HG02571 (cell line): Measurements from ENCODE around the gene STIM1.

Source experiments
- ATAC-seq: cut with Tn5 transposase; IDR thresholded peaks from one replicate; pipeline ENCODE4 v1.9.1; 2021; ENCODE audit warnings: mild to moderate bottlenecking, moderate library complexity; ENCODE audit not compliant: unreplicated experiment

The STIM1 gene

GRCh38 chr11:3909901-3910300 lies 54.4 kb downstream of the STIM1 start:
- ATAC-seq, result no peak

GRCh38 chr11:3911908-3912505 lies 56.5 kb downstream of the STIM1 start:
- no peak for ATAC-seq

GRCh38 chr11:3913921-3914320 lies 58.5 kb downstream of the STIM1 start:
- ATAC-seq, result no peak

- no peak for ATAC-seq
Observed at GRCh38 chr11:3914805-3915204, 59.3 kb downstream of the STIM1 start.

GRCh38 chr11:3916962-3917361 lies 61.5 kb downstream of the STIM1 start:
- no peak for ATAC-seq

GRCh38 chr11:3920148-3920852 lies 64.8 kb downstream of the STIM1 start:
- ATAC-seq, result no peak

- no peak for ATAC-seq
Observed at GRCh38 chr11:3922056-3922455, 66.6 kb downstream of the STIM1 start.

GRCh38 chr11:3925513-3925912 lies 70.0 kb downstream of the STIM1 start:
- ATAC-seq, result no peak

- no peak for ATAC-seq
Observed at GRCh38 chr11:3926458-3927095, 71.1 kb downstream of the STIM1 start.

- ATAC-seq, result no peak
Observed at GRCh38 chr11:3927129-3927796, 71.8 kb downstream of the STIM1 start.

GRCh38 chr11:3929232-3929631 lies 73.8 kb downstream of the STIM1 start:
- no peak for ATAC-seq

GRCh38 chr11:3929649-3930048 lies 74.2 kb downstream of the STIM1 start:
- no peak for ATAC-seq

- ATAC-seq, result no peak
Observed at GRCh38 chr11:3932698-3933097, 77.2 kb downstream of the STIM1 start.

GRCh38 chr11:3933165-3933628 lies 77.7 kb downstream of the STIM1 start:
- ATAC-seq, result no peak

- ATAC-seq, result no peak
Observed at GRCh38 chr11:3934658-3935057, 79.2 kb downstream of the STIM1 start.

- ATAC-seq, result no peak
Observed at GRCh38 chr11:3936517-3936916, 81.1 kb downstream of the STIM1 start.

- ATAC-seq, result no peak
Observed at GRCh38 chr11:3939211-3939610, 83.7 kb downstream of the STIM1 start.

- no peak for ATAC-seq
Observed at GRCh38 chr11:3939651-3940190, 84.3 kb downstream of the STIM1 start.

GRCh38 chr11:3942160-3942955 lies 86.9 kb downstream of the STIM1 start:
- ATAC-seq, result no peak

GRCh38 chr11:3942956-3943497 lies 87.6 kb downstream of the STIM1 start:
- ATAC-seq, result no peak
